Measurements from ENCODE around the gene SLC22A23. TPM values are rescaled to one million over a fixed set of nuclear protein-coding genes. Genes with fewer than 3 reads are reported as not detected.

Gene SLC22A23
- total RNA-seq, 1 experiment from 2014 or later, result 6.8 TPM

DNA sequence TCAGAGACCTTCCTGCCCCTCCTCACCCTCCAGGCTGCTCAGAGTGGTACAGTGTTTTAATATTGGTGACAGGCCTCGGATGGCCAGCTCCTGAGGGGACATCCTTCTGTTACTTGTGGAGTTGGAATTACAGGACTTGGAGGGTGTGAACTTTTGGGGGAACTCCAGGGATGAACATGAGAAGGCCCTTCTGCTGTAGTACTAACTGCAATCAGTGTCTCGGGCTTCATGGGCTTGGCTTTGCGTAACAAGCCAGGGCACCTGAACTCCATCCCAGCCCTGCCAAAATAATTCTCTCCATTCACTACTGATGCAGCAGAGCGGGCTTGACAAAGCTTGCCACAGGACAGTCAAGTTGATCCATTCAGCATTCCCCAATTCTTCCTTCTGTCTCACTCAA is 28.6 kb downstream of the SLC22A23 start:
- no peak overlapping the region for H3K4me3 Mint-ChIP-seq
- WGBS (ENCODE audit: extremely low coverage, insufficient read length, low lambda C conversion rate), result no CpG with 5 or more reads among the region's 4 CpGs

More for the DNA sequence above, 28.6 kb downstream of the SLC22A23 start:
- H3K23ac ChIP-seq (ENCODE audit: insufficient read length, low read depth, low read length), result no peak overlapping the region
- H3K4me1 ChIP-seq (ENCODE audit: insufficient read depth, low read length), result peaks cover 12% of the 10 kb centered on the region; the same call in 1 of the 2 replicates
- no peak overlapping the region for H2BK120ac ChIP-seq (ENCODE audit: low read depth, low read length, poor library complexity, severe bottlenecking)
- no peaks in the 10 kb centered on the region for H3K23me2 ChIP-seq (ENCODE audit: insufficient read length, low read depth, low read length, poor library complexity, severe bottlenecking)
- no peak overlapping the region for H2BK12ac ChIP-seq (ENCODE audit: insufficient read length, low read depth, low read length)
- no peak overlapping the region for H3K27ac Mint-ChIP-seq
- DNase-seq, result no peak
- no peak overlapping the region for H2AFZ ChIP-seq (ENCODE audit: low read length)
- H3K56ac ChIP-seq (ENCODE audit: insufficient read length, low read depth, low read length), result no peak overlapping the region
- H3K18ac ChIP-seq (ENCODE audit: insufficient read length, low read depth, low read length), result no peak overlapping the region
- no peak overlapping the region for H3K4me2 ChIP-seq (ENCODE audit: insufficient read depth, insufficient read length, low read length)
- TF ChIP-seq, protein P1, sequence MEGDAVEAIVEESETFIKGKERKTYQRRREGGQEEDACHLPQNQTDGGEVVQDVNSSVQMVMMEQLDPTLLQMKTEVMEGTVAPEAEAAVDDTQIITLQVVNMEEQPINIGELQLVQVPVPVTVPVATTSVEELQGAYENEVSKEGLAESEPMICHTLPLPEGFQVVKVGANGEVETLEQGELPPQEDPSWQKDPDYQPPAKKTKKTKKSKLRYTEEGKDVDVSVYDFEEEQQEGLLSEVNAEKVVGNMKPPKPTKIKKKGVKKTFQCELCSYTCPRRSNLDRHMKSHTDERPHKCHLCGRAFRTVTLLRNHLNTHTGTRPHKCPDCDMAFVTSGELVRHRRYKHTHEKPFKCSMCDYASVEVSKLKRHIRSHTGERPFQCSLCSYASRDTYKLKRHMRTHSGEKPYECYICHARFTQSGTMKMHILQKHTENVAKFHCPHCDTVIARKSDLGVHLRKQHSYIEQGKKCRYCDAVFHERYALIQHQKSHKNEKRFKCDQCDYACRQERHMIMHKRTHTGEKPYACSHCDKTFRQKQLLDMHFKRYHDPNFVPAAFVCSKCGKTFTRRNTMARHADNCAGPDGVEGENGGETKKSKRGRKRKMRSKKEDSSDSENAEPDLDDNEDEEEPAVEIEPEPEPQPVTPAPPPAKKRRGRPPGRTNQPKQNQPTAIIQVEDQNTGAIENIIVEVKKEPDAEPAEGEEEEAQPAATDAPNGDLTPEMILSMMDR (conservative IDR thresholded peaks at IDR 0.05), result no peak
- no peaks in the 10 kb centered on the region; a peak in 1 of 5 replicates for H3K9me3 Mint-ChIP-seq
- H3K79me1 ChIP-seq (ENCODE audit: insufficient read depth, low read depth, low read length, poor library complexity, severe bottlenecking), result no peaks in the 10 kb centered on the region
- H3K9ac ChIP-seq (ENCODE audit: extremely low read depth, insufficient read length, low read length), result no peak overlapping the region
- H3K4me1 Mint-ChIP-seq, result peaks cover 36 to 47% of the 10 kb centered on the region in 2 experiments
- no peak overlapping the region for H4K5ac ChIP-seq (ENCODE audit: insufficient read length, low read depth, low read length)
- no peak overlapping the region for H2AK5ac ChIP-seq (ENCODE audit: insufficient read length, low read length)
- H4K20me1 ChIP-seq (ENCODE audit: control insufficient read depth, insufficient read depth, insufficient read length), result no peaks in the 10 kb centered on the region
- H2BK20ac ChIP-seq (ENCODE audit: low read depth, low read length, poor library complexity, severe bottlenecking), result no peak overlapping the region
- no peak overlapping the region for H3K27ac ChIP-seq (ENCODE audit: insufficient read length, low read depth, low read length)
- H3K4ac ChIP-seq (ENCODE audit: low read depth, low read length), result no peak overlapping the region
- no peak overlapping the region for H4K91ac ChIP-seq (ENCODE audit: insufficient read length, low read depth, low read length)
- H2BK15ac ChIP-seq (ENCODE audit: low read depth, low read length), result no peak overlapping the region
- H3K9me3 ChIP-seq (ENCODE audit: control insufficient read depth, low read depth, low read length), result no peaks in the 10 kb centered on the region
- H3K27me3 Mint-ChIP-seq (ENCODE audit: low read depth), result no peaks in the 10 kb centered on the region
- no peak overlapping the region for H2BK5ac ChIP-seq (ENCODE audit: insufficient read length, low read length)
- peaks cover 16% of the 10 kb centered on the region; the same call in 1 of the 2 replicates for H3K79me2 ChIP-seq (ENCODE audit: insufficient read depth, low read length)
- peaks cover 0 to 12% (median 2%) of the 10 kb centered on the region in 3 experiments; a peak in 3 of 7 replicates for H3K36me3 Mint-ChIP-seq (ENCODE audit: insufficient read depth in 1 of 3, low read depth in 3 of 3)
- no peaks in the 10 kb centered on the region for H3K27me3 ChIP-seq (ENCODE audit: insufficient read depth, low read length)
- H3T11ph ChIP-seq (ENCODE audit: low read length), result no peak overlapping the region
- no peak overlapping the region for H3K14ac ChIP-seq (ENCODE audit: insufficient read depth, low read length)
- H4K8ac ChIP-seq (replicated peaks; ENCODE audit: insufficient read length, low read depth, low read length), result no peak overlapping the region
